ENCODE results near the gene ATP13A3.

DNA sequence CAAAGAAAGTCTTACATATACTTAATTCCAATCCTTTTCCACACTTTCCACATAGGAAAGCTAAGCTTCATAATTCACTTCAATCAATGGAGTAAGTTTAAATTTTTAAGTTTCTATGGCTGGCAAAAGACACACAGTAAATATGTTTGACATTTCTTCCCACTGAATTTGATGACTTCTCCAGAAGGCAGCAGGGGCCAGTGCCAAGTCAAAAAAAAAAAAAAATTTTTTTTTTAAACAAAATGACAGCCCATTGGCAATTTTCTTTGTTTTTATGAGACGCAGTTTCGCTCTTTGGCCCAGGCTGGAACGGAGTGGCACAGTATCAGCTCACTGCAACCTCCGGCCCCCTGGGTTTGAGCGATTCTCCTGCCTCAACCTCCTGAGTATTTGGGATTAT is 28.7 kb downstream of the ATP13A3 start:
- TF ChIP-seq POLR2A (IDR thresholded peaks at IDR 0.05), result no peak
- TF ChIP-seq, protein P1, sequence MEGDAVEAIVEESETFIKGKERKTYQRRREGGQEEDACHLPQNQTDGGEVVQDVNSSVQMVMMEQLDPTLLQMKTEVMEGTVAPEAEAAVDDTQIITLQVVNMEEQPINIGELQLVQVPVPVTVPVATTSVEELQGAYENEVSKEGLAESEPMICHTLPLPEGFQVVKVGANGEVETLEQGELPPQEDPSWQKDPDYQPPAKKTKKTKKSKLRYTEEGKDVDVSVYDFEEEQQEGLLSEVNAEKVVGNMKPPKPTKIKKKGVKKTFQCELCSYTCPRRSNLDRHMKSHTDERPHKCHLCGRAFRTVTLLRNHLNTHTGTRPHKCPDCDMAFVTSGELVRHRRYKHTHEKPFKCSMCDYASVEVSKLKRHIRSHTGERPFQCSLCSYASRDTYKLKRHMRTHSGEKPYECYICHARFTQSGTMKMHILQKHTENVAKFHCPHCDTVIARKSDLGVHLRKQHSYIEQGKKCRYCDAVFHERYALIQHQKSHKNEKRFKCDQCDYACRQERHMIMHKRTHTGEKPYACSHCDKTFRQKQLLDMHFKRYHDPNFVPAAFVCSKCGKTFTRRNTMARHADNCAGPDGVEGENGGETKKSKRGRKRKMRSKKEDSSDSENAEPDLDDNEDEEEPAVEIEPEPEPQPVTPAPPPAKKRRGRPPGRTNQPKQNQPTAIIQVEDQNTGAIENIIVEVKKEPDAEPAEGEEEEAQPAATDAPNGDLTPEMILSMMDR (IDR thresholded peaks at IDR 0.05), result no peak

Measured in gastroesophageal sphincter (tissue), 3 donors.